AML-193 (cell line): ENCODE data around the gene SAGE1.
"Not testable (repeated sequence)": the region's sequence is repeated elsewhere in the genome, so short reads cannot be mapped to it uniquely, and the experiment has no call there.

Experiments used
- DNase-seq, 2 experiments: peaks; one replicate each; lab custom pipeline; 2025; lab: John Stamatoyannopoulos, UW

The SAGE1 gene

GRCh38 chrX:135893294-135893817 is at the start of gene SAGE1, which contains the start of gene CT45A10:
Gene SAGE1 (plus strand): TSS chrX:135893716. CDS start chrX:135896243, 2,527 bp downstream.
Gene CT45A10 (minus strand): TSS chrX:135893444. CDS start chrX:135885344, 8,100 bp downstream.
- no peak for DNase-seq

- not testable (repeated sequence) for DNase-seq
Observed at GRCh38 chrX:135854438-135854837, 39.1 kb upstream of the SAGE1 start, which contains the start of gene CT45A8. Gene CT45A8 (minus strand): TSS chrX:135854538. CDS start chrX:135850783, 3,755 bp downstream.

GRCh38 chrX:135871712-135872111 is 21.8 kb upstream of the SAGE1 start, which contains the start of gene CT45A9:
Gene CT45A9 (minus strand): TSS chrX:135871812. CDS start chrX:135868061, 3,751 bp downstream.
- not testable (repeated sequence) for DNase-seq

GRCh38 chrX:135882741-135883140 is 10.8 kb upstream of the SAGE1 start:
- not testable (repeated sequence) for DNase-seq

- DNase-seq: not testable (repeated sequence)
Observed at GRCh38 chrX:135888230-135888629, 5.3 kb upstream of the SAGE1 start.

GRCh38 chrX:135888976-135889375 is 4.5 kb upstream of the SAGE1 start:
- DNase-seq: not testable (repeated sequence)

GRCh38 chrX:135890087-135890585 is 3.4 kb upstream of the SAGE1 start:
- DNase-seq: no peak

- DNase-seq: no peak
Observed at GRCh38 chrX:135892781-135893180, 735 bp upstream of the SAGE1 start.

- no peak for DNase-seq
Observed at GRCh38 chrX:135910251-135910650, 16.7 kb downstream of the SAGE1 start.

- DNase-seq: no peak
Observed at GRCh38 chrX:135914404-135914803, 20.9 kb downstream of the SAGE1 start.

GRCh38 chrX:135920516-135920915 is 27.0 kb downstream of the SAGE1 start:
- DNase-seq: not testable (repeated sequence)

GRCh38 chrX:135923353-135923752 is 29.8 kb downstream of the SAGE1 start:
- DNase-seq: no peak

- no peak for DNase-seq
Observed at GRCh38 chrX:135927897-135928296, 34.4 kb downstream of the SAGE1 start.

GRCh38 chrX:135931644-135932487 is 38.4 kb downstream of the SAGE1 start:
- DNase-seq: peak in 1 of 2 experiments; percentile 4

- no peak for DNase-seq
Observed at GRCh38 chrX:135944486-135944885, 51.0 kb downstream of the SAGE1 start.

GRCh38 chrX:135951291-135951690 is 57.8 kb downstream of the SAGE1 start:
- no peak for DNase-seq
